Suprapubic skin (tissue), 4 donors: ENCODE results near the gene AKAP13.

Experiments
- EP300 ChIP-seq: sonication (generic); formaldehyde crosslinking; IDR thresholded peaks from one replicate; pipeline ENCODE4 v1.6.1; 2017; ENCODE audit warnings: antibody characterized with exemption
- POLR2A ChIP-seq, 2 donors: fragments of 450-650 bp; IDR thresholded peaks; one replicate each; pipeline ENCODE4 v1.6.1; 2017; ENCODE audit warnings: antibody characterized with exemption in 2 of 2, mild to moderate bottlenecking in 2 of 2, moderate library complexity in 2 of 2
- POLR2AphosphoS5 ChIP-seq, 3 donors: sonication (generic); formaldehyde crosslinking; IDR thresholded peaks; one replicate each; pipeline ENCODE4 v1.6.1; 2017; ENCODE audit warnings: antibody characterized with exemption in 3 of 3
- TF ChIP-seq, protein P1 (sequence below), 2 donors: fragments of 200-600 bp in 1 of 2; fragments of 450-650 bp in 1 of 2; sonication (generic) in 1 of 2; IDR thresholded peaks; one replicate each; pipeline ENCODE4 v1.5.1; 2016 to 2019; ENCODE audit warnings: antibody characterized with exemption in 2 of 2, mild to moderate bottlenecking in 1 of 2, moderate library complexity in 1 of 2

GRCh38 chr15:85748176-85748575, 367.8 kb downstream of the AKAP13 start:
- TF ChIP-seq, protein P1, sequence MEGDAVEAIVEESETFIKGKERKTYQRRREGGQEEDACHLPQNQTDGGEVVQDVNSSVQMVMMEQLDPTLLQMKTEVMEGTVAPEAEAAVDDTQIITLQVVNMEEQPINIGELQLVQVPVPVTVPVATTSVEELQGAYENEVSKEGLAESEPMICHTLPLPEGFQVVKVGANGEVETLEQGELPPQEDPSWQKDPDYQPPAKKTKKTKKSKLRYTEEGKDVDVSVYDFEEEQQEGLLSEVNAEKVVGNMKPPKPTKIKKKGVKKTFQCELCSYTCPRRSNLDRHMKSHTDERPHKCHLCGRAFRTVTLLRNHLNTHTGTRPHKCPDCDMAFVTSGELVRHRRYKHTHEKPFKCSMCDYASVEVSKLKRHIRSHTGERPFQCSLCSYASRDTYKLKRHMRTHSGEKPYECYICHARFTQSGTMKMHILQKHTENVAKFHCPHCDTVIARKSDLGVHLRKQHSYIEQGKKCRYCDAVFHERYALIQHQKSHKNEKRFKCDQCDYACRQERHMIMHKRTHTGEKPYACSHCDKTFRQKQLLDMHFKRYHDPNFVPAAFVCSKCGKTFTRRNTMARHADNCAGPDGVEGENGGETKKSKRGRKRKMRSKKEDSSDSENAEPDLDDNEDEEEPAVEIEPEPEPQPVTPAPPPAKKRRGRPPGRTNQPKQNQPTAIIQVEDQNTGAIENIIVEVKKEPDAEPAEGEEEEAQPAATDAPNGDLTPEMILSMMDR (IDR thresholded peaks at IDR 0.05), result no peak
- TF ChIP-seq POLR2AphosphoS5 (IDR thresholded peaks at IDR 0.05) (no peak), EP300 (no peak), POLR2A (IDR thresholded peaks at IDR 0.05) (no peak)
